ENCODE data around the gene MPP3. TPM values are rescaled to one million over a fixed set of nuclear protein-coding genes. Genes with fewer than 3 reads are reported as not detected.

The MPP3 gene
- total and polyA plus RNA-seq, 2 donors (not counting 1 experiment from before 2014, with no cell fraction given), result 0.16 TPM; not detected in 1

DNA sequence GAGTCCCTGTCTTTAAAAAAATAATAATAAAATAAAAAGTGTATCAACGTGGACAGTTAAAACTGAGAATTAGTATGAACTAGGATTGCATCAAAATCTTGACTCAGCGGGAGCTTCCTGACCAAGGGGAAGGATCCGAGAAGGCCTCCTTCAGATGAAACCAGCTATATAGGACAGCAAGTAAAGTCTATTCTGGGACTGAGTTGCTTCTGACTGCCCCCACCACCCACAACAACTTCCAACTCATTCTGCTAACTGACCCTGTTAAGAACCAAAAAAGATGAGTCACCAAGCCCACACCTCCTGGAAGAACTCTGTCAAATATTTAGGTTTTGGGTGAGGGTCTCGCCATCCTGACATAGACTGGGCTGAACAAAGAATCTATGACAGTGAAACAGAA lies 24.9 kb downstream of the MPP3 start:
- Histone ChIP-seq H3K9ac (ENCODE audit: low read length) (no peak overlapping the region), H3K27me3 (replicated peaks in 1 of 4; ENCODE audit: control extremely low read depth in 1 of 4, control insufficient read depth in 3 of 4, insufficient read depth in 4 of 4, low read length in 3 of 4) (peaks cover 0 to 3% (median 1%) of the 10 kb centered on the region in 4 experiments), H3K9me3 (ENCODE audit: control extremely low read depth in 1 of 3, control insufficient read depth in 2 of 3, insufficient read depth in 1 of 3, low read length in 2 of 3) (peaks cover 0 to 5% (median 2%) of the 10 kb centered on the region in 3 donors), H3K36me3 (replicated peaks in 1 of 2; ENCODE audit: control extremely low read depth in 1 of 2, control insufficient read depth in 1 of 2, extremely low read depth in 1 of 2, insufficient read depth in 2 of 2, low read length in 1 of 2) (no peaks in the 10 kb centered on the region), H3K4me2 (replicated peaks; ENCODE audit: low read depth, low read length, poor library complexity, severe bottlenecking) (no peak overlapping the region), H4K20me1 (ENCODE audit: control insufficient read depth, insufficient read depth, low read length, poor library complexity, severe bottlenecking) (no peaks in the 10 kb centered on the region), H3K27ac (ENCODE audit: low read length in 2 of 2) (no peak overlapping the region), H2AFZ (ENCODE audit: insufficient read depth, low read depth, low read length, poor library complexity, severe bottlenecking) (no peak overlapping the region), H3K4me1 (ENCODE audit: control insufficient read depth in 2 of 2, insufficient read depth in 2 of 2, low read length in 2 of 2) (no peaks in the 10 kb centered on the region), H3K4me3 (ENCODE audit: control extremely low read depth in 1 of 5, extremely low read depth in 1 of 5, insufficient read depth in 1 of 5, low read depth in 2 of 5, low read length in 4 of 5) (no peak overlapping the region), H3K79me2 (ENCODE audit: control insufficient read depth, insufficient read depth, low read length) (no peaks in the 10 kb centered on the region)
- H3K4me1 Mint-ChIP-seq, result no peaks in the 10 kb centered on the region
- ATAC-seq (ENCODE audit: low read depth), result no peak
- CTCF ChIA-PET, result no interaction called here
- no peak for TF ChIP-seq EZH2 (IDR thresholded peaks at IDR 0.05; ENCODE audit: borderline replicate concordance, insufficient read depth, low read depth, low read length, poor library complexity, severe bottlenecking)
- TF ChIP-seq, protein P1, sequence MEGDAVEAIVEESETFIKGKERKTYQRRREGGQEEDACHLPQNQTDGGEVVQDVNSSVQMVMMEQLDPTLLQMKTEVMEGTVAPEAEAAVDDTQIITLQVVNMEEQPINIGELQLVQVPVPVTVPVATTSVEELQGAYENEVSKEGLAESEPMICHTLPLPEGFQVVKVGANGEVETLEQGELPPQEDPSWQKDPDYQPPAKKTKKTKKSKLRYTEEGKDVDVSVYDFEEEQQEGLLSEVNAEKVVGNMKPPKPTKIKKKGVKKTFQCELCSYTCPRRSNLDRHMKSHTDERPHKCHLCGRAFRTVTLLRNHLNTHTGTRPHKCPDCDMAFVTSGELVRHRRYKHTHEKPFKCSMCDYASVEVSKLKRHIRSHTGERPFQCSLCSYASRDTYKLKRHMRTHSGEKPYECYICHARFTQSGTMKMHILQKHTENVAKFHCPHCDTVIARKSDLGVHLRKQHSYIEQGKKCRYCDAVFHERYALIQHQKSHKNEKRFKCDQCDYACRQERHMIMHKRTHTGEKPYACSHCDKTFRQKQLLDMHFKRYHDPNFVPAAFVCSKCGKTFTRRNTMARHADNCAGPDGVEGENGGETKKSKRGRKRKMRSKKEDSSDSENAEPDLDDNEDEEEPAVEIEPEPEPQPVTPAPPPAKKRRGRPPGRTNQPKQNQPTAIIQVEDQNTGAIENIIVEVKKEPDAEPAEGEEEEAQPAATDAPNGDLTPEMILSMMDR (IDR thresholded peaks at IDR 0.05), result no peak
- intact Hi-C loops (cut with micrococcal nuclease), result no loop called here
- no peak overlapping the region for H3K27ac Mint-ChIP-seq
- no peak overlapping the region for H3K4me3 Mint-ChIP-seq
- H3K9me3 Mint-ChIP-seq (ENCODE audit: insufficient read depth), result peaks cover 2% of the 10 kb centered on the region
- DNase-seq, result no peak
- H3K27me3 Mint-ChIP-seq, result peaks cover 37% of the 10 kb centered on the region
- POLR2A ChIA-PET, result no interaction called here
- WGBS (ENCODE audit: insufficient coverage), result no CpG with 5 or more reads among the region's 4 CpGs

GRCh38 chr17:43805117-43805516 lies 27.8 kb downstream of the MPP3 start:
- intact Hi-C loops (cut with micrococcal nuclease), result no loop called here
- no peak overlapping the region for H3K9ac ChIP-seq (ENCODE audit: low read length)
- H3K9me3 ChIP-seq (ENCODE audit: control extremely low read depth in 1 of 3, control insufficient read depth in 2 of 3, insufficient read depth in 1 of 3, low read length in 2 of 3), result peaks cover 0 to 5% (median 2%) of the 10 kb centered on the region in 3 donors
- no peak for DNase-seq
- ChIA-PET CTCF (no interaction called here), POLR2A (no interaction called here)
- Mint-ChIP-seq H3K4me1 (no peaks in the 10 kb centered on the region), H3K9me3 (ENCODE audit: insufficient read depth) (peaks cover 2% of the 10 kb centered on the region), H3K4me3 (no peak overlapping the region), H3K27me3 (peaks cover 36% of the 10 kb centered on the region), H3K27ac (no peak overlapping the region)
- no peak overlapping the region for H3K27ac ChIP-seq (ENCODE audit: low read length in 2 of 2)
- H3K4me1 ChIP-seq (ENCODE audit: control insufficient read depth in 2 of 2, insufficient read depth in 2 of 2, low read length in 2 of 2), result no peaks in the 10 kb centered on the region
- no peak overlapping the region for H2AFZ ChIP-seq (ENCODE audit: insufficient read depth, low read depth, low read length, poor library complexity, severe bottlenecking)
- no peaks in the 10 kb centered on the region for H4K20me1 ChIP-seq (ENCODE audit: control insufficient read depth, insufficient read depth, low read length, poor library complexity, severe bottlenecking)
- TF ChIP-seq, protein P1 (IDR thresholded peaks at IDR 0.05), result no peak
- no peak for TF ChIP-seq EZH2 (IDR thresholded peaks at IDR 0.05; ENCODE audit: borderline replicate concordance, insufficient read depth, low read depth, low read length, poor library complexity, severe bottlenecking)
- no peak overlapping the region for H3K4me3 ChIP-seq (ENCODE audit: control extremely low read depth in 1 of 5, extremely low read depth in 1 of 5, insufficient read depth in 1 of 5, low read depth in 2 of 5, low read length in 4 of 5)
- H3K36me3 ChIP-seq (replicated peaks in 1 of 2; ENCODE audit: control extremely low read depth in 1 of 2, control insufficient read depth in 1 of 2, extremely low read depth in 1 of 2, insufficient read depth in 2 of 2, low read length in 1 of 2), result no peaks in the 10 kb centered on the region
- H3K27me3 ChIP-seq (replicated peaks in 1 of 4; ENCODE audit: control extremely low read depth in 1 of 4, control insufficient read depth in 3 of 4, insufficient read depth in 4 of 4, low read length in 3 of 4), result peaks cover 0 to 8% (median 5%) of the 10 kb centered on the region in 4 experiments
- no peaks in the 10 kb centered on the region for H3K79me2 ChIP-seq (ENCODE audit: control insufficient read depth, insufficient read depth, low read length)
- ATAC-seq (ENCODE audit: low read depth), result no peak
- no peak overlapping the region for H3K4me2 ChIP-seq (replicated peaks; ENCODE audit: low read depth, low read length, poor library complexity, severe bottlenecking)
